Measurements from ENCODE around the gene HOOK2.

Gene HOOK2

DNA sequence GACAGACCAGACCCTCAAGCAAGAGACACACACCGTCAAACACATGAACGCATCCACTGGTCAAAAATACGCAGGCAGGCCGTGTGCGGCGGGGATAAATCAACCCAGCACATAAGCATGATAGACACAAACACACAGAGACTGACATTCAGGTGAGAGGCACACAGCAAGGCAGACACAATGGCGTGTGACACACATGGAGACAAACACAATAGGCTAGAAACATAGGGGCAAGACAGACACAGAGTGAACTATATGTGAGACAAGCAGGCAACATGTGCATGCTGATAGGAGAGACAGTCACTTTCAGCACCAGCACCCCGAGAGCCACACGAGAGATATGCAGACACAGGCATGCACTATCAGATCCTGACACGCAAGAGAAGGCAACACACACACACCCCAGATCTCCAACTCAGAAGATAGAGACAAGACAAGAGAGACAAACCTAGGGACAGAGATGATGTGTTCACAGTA is 9.1 kb upstream of the HOOK2 start:
- ChIA-PET POLR2A (interaction anchor here (0.6 to 3.8 kb wide), 2 partner anchors 8 to 1186 kb away, joined by 3 to 96 read pairs; partner anchors contain the start of gene JUNB), CTCF (no interaction called here)
- H3K4me3 ChIP-seq (ENCODE audit: low read depth, low read length): no peak overlapping the region
- TF ChIP-seq, protein P1, sequence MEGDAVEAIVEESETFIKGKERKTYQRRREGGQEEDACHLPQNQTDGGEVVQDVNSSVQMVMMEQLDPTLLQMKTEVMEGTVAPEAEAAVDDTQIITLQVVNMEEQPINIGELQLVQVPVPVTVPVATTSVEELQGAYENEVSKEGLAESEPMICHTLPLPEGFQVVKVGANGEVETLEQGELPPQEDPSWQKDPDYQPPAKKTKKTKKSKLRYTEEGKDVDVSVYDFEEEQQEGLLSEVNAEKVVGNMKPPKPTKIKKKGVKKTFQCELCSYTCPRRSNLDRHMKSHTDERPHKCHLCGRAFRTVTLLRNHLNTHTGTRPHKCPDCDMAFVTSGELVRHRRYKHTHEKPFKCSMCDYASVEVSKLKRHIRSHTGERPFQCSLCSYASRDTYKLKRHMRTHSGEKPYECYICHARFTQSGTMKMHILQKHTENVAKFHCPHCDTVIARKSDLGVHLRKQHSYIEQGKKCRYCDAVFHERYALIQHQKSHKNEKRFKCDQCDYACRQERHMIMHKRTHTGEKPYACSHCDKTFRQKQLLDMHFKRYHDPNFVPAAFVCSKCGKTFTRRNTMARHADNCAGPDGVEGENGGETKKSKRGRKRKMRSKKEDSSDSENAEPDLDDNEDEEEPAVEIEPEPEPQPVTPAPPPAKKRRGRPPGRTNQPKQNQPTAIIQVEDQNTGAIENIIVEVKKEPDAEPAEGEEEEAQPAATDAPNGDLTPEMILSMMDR (IDR thresholded peaks at IDR 0.05; ENCODE audit: insufficient read depth, low read length, missing control alignments): no peak
- DNase-seq (ENCODE audit: low read depth, low spot score): no peak

DNA sequence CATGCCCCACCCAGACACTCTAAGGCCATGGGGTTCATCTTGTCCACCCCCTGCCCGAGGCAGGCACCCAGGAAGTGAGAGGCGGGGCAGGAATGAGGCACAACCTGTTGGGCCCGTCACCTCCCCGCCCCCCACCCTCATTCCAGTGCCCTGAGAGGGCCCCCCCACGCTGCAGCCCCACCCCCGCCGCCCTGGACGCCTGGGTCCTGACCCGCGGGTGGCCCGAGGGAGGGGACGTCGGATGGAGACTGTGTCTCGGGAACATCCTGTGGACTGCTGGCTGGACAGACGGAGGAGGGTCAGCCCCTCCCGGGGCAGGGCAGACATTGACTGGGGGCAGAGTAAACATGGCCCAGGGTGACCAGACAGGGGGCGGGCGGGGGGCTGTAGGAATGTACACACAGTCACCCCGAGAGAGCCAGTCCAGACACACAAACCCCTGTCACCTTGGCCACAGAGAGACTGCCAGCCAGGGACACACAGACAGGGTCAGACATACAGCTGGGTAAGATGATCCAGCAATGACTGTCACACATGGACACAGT is 8.6 kb upstream of the HOOK2 start:
- no peak overlapping the region for H3K4me3 ChIP-seq (ENCODE audit: low read depth, low read length)
- ChIA-PET CTCF (interaction anchor here (1.0 to 2.0 kb wide), 4 partner anchors 10 to 19 kb away, joined by 3 to 16 read pairs (median 8); no protein-coding TSS in a partner anchor), POLR2A (interaction anchor here (0.6 to 3.8 kb wide), 2 partner anchors 9 to 1186 kb away, joined by 3 to 96 read pairs; partner anchors contain the start of gene JUNB)
- DNase-seq (ENCODE audit: low read depth, low spot score): no peak
- TF ChIP-seq, protein P1 (IDR thresholded peaks at IDR 0.05; ENCODE audit: insufficient read depth, low read length, missing control alignments): no peak

DNA sequence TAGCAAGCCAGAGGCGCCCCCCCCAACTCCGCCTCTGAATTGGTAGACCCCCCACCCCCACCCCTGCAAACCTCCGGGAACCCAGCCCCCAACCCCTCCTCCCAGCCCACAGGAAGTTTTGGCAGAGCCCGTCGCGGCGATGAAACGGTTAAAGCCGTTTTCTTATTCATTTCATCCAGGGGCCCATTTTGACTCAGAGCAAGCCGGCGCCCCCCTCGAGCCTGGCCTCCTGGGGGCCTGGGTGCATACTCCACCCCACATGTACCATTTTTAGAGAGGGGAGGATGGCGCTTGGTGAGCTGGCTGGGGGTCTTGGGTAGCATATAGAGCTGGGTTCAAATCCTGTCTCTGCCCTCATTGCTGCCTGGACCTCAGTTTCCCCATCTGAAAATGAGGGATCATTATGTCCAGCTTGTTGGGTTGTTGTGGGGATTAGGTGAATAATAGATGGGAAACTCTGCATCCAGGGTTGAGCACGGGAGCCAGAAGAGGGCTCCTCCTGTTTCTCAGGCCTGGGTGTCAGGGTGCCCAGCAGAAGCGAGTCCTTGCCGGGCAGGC is 8.0 kb upstream of the HOOK2 start:
- DNase-seq (ENCODE audit: low read depth, low spot score): no peak
- TF ChIP-seq, protein P1 (IDR thresholded peaks at IDR 0.05; ENCODE audit: insufficient read depth, low read length, missing control alignments): no peak
- ChIA-PET POLR2A (interaction anchor here (1.2 to 3.8 kb wide), 2 partner anchors 7 to 9 kb away, joined by 3 to 96 read pairs; partner anchors contain the start of gene JUNB), CTCF (interaction anchor here (0.8 to 2.0 kb wide), 6 partner anchors 8 to 26 kb away, joined by 3 to 16 read pairs (median 6); partner anchors contain the start of gene JUNB)
- H3K4me3 ChIP-seq (ENCODE audit: low read depth, low read length): peak overlapping the region; percentile 55

DNA sequence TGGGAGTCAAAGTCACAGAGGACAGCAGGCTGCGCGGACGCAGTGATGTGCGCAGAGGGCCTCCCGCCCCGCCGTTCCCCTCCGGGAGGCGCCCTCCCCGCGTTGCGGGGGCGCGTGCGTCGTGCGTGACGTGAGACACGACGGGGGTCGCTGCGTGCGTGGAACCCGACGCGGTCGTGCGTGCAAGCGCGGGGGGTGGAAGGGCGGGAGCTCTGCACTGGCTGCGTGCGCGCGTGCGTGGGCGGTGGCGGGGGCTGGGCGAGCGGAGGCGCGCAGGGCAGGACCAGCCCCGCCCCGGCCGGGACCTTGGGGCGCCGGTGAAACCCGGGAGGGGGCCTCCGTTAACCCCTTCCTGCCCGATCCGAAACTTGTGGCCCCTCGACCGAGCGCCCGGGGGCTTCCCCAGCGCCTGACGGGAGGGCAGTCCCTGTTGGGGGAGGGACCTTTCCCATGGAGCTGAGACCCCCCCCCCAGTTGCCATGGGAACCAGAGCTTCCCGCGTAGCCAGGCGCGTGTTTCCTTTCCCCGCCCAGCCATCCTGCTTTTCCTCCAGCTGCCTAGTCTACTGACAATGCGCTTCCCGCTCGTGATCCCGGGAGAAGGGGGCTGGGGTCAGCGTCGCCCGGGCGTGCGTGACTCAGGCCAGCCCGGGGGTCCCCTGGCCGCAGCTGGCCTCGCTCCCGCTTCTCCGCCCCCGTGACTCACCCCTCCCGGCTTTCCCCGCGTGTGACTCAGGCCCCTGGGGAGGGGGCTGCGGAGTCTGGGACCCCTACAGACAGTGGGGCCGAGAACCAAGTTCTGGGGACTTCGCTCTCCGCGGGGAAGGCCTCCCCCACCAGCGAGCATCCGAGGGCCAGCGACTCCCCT is 7.3 kb upstream of the HOOK2 start:
- DNase-seq (ENCODE audit: low read depth, low spot score): no peak
- CTCF ChIA-PET: interaction anchor here (0.8 to 2.0 kb wide), 8 partner anchors 9 to 25 kb away, joined by 3 to 16 read pairs (median 4); partner anchors contain the start of genes JUNB, PRDX2 and THSD8
- POLR2A ChIA-PET: interaction anchor here (0.6 to 3.8 kb wide), 4 partner anchors 8 to 24 kb away, joined by 3 to 96 read pairs (median 3); partner anchors contain the start of genes JUNB and RNASEH2A
- TF ChIP-seq, protein P1 (IDR thresholded peaks at IDR 0.05; ENCODE audit: insufficient read depth, low read length, missing control alignments): peak; percentile 31
- peak overlapping the region; percentile 55 for H3K4me3 ChIP-seq (ENCODE audit: low read depth, low read length)

DNA sequence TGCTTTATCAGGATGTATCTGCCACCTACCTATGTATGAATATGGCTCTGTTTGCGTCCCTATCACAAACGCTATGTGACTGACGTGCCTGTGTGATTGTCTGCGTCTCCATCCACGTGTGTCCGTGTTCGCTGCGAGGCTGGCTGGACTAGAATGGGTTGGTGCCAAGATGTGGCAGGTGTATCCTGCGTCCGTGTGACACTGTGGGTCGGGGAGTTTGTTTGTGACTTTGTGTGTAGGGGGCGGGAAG is 6.7 kb upstream of the HOOK2 start:
- CTCF ChIA-PET: interaction anchor here (0.9 to 2.0 kb wide), 5 partner anchors 8 to 22 kb away, joined by 3 to 16 read pairs (median 7); partner anchors contain the start of genes JUNB, PRDX2 and THSD8

More for the DNA sequence above, 6.7 kb upstream of the HOOK2 start:
- peak overlapping the region; percentile 55 for H3K4me3 ChIP-seq (ENCODE audit: low read depth, low read length)
- TF ChIP-seq, protein P1 (IDR thresholded peaks at IDR 0.05; ENCODE audit: insufficient read depth, low read length, missing control alignments): no peak
- no peak for DNase-seq (ENCODE audit: low read depth, low spot score)
- POLR2A ChIA-PET: interaction anchor here (0.6 to 3.8 kb wide), 4 partner anchors 8 to 24 kb away, joined by 3 to 96 read pairs (median 3); partner anchors contain the start of genes JUNB and RNASEH2A
